Tongue (tissue), 3 donors: ENCODE results near the gene RAE1. TPM values are rescaled to one million over a fixed set of nuclear protein-coding genes. Genes with fewer than 3 reads are reported as not detected.
"Not testable (repeated sequence)": the region's sequence is repeated elsewhere in the genome, so short reads cannot be mapped to it uniquely, and the experiment has no call there.

ENCODE experiments used
- DNase-seq: peaks from one replicate; pipeline ENCODE4 v3.0.0-alpha.2; 2015
- small RNA-seq: library from RNA; depleted of rRNA; stranded (forward); fragments of <200 nt; gene quantifications from one replicate; pipeline ENCODE3, GENCODE V24; 2014; ENCODE audit warnings: low replicate concordance
- total RNA-seq: library from RNA; depleted of rRNA; stranded (reverse); fragments of >200 nt; gene quantifications from one replicate; pipeline ENCODE4 v1.2.3, GENCODE V29; 2014

Gene RAE1
- total RNA-seq, 1 donor from 2014 or later: 27.5 TPM

GRCh38 chr20:57414867-57415592, 64.0 kb downstream of the RAE1 start:
- no peak for DNase-seq

- DNase-seq: no peak
These were observed 64.7 kb downstream of the RAE1 start for GRCh38 chr20:57415771-57416170.

GRCh38 chr20:57416296-57417022, 65.4 kb downstream of the RAE1 start:
- DNase-seq: no peak

GRCh38 chr20:57417051-57417689, 66.1 kb downstream of the RAE1 start:
- no peak for DNase-seq

- no peak for DNase-seq
These were observed 67.0 kb downstream of the RAE1 start for GRCh38 chr20:57417830-57418780.

- not testable (repeated sequence) for DNase-seq
These were observed 68.4 kb downstream of the RAE1 start for GRCh38 chr20:57419479-57419878.

GRCh38 chr20:57420571-57421252, 69.7 kb downstream of the RAE1 start:
- no peak for DNase-seq

GRCh38 chr20:57421253-57422220, 70.5 kb downstream of the RAE1 start:
- DNase-seq: no peak

GRCh38 chr20:57422254-57422653, 71.2 kb downstream of the RAE1 start:
- no peak for DNase-seq

- DNase-seq: no peak
These were observed 74.3 kb downstream of the RAE1 start for GRCh38 chr20:57425150-57426013.

- no peak for DNase-seq
These were observed 75.2 kb downstream of the RAE1 start for GRCh38 chr20:57426271-57426689.

- no peak for DNase-seq
These were observed 75.8 kb downstream of the RAE1 start for GRCh38 chr20:57426831-57427230.

GRCh38 chr20:57428324-57429158, 77.5 kb downstream of the RAE1 start:
- DNase-seq: no peak

Small RNAs within 50 kb of the gene (small RNA-seq; reads per million reads assigned to genes)
- gene MIR4325 (not detected), gene RF00019 (not detected), gene RPL39P39 (not detected)

Other genes starting within 250 kb of the RAE1 start
- 16.0 TPM for gene BMP7, start 84.6 kb upstream of the RAE1 start, total RNA-seq
- not detected for gene SPO11, start 21.5 kb upstream of the RAE1 start, total RNA-seq
- gene RBM38, start 40.1 kb downstream of the RAE1 start, total RNA-seq: 74.0 TPM
- gene CTCFL, start 173.9 kb downstream of the RAE1 start, total RNA-seq: not detected
- gene PCK1, start 209.9 kb downstream of the RAE1 start, total RNA-seq: 0.72 TPM